Astrocyte of the hippocampus (primary cell): Measurements from ENCODE around the gene MID1.
A peak's percentile ranks its signal among the peaks of the same experiment; 100 is the strongest.

ENCODE experiments used
- DNase-seq: peaks from one replicate; pipeline ENCODE4 v3.0.0; 2011; ENCODE audit warnings: low read depth, low spot score

The MID1 gene

GRCh38 chrX:10576777-10577447 lies 43.5 kb downstream of the MID1 start:
- DNase-seq, result no peak

GRCh38 chrX:10576186-10576585 lies 44.2 kb downstream of the MID1 start:
- DNase-seq, result no peak

- DNase-seq, result peak; percentile 39
Observed at GRCh38 chrX:10574663-10575062, 45.7 kb downstream of the MID1 start.

GRCh38 chrX:10571260-10571659 lies 49.1 kb downstream of the MID1 start:
- no peak for DNase-seq

- no peak for DNase-seq
Observed at GRCh38 chrX:10570601-10571000, 49.8 kb downstream of the MID1 start.

GRCh38 chrX:10569946-10570345 lies 50.4 kb downstream of the MID1 start:
- DNase-seq, result peak; percentile 30

- no peak for DNase-seq
Observed at GRCh38 chrX:10568428-10568827, 52.0 kb downstream of the MID1 start.

- DNase-seq, result no peak
Observed at GRCh38 chrX:10567136-10567535, 53.2 kb downstream of the MID1 start.

- DNase-seq, result no peak
Observed at GRCh38 chrX:10566716-10567097, 53.7 kb downstream of the MID1 start.

GRCh38 chrX:10564484-10564883 lies 55.9 kb downstream of the MID1 start:
- no peak for DNase-seq

GRCh38 chrX:10557166-10557565 lies 63.2 kb downstream of the MID1 start:
- no peak for DNase-seq

- no peak for DNase-seq
Observed at GRCh38 chrX:10556405-10556804, 64.0 kb downstream of the MID1 start.

- DNase-seq, result no peak
Observed at GRCh38 chrX:10555846-10556245, 64.5 kb downstream of the MID1 start.

GRCh38 chrX:10554612-10555270 lies 65.6 kb downstream of the MID1 start:
- no peak for DNase-seq

GRCh38 chrX:10549280-10549679 lies 71.1 kb downstream of the MID1 start:
- no peak for DNase-seq

- DNase-seq, result no peak
Observed at GRCh38 chrX:10548688-10549087, 71.7 kb downstream of the MID1 start.

- no peak for DNase-seq
Observed at GRCh38 chrX:10545882-10546281, 74.5 kb downstream of the MID1 start.

- DNase-seq, result no peak
Observed at GRCh38 chrX:10542586-10542985, 77.8 kb downstream of the MID1 start.

- no peak for DNase-seq
Observed at GRCh38 chrX:10538831-10539230, 81.6 kb downstream of the MID1 start.

GRCh38 chrX:10537308-10537707 lies 83.1 kb downstream of the MID1 start:
- DNase-seq, result no peak

GRCh38 chrX:10536744-10537143 lies 83.6 kb downstream of the MID1 start:
- no peak for DNase-seq

GRCh38 chrX:10534611-10535010 lies 85.8 kb downstream of the MID1 start:
- DNase-seq, result no peak

GRCh38 chrX:10533696-10534365 lies 86.6 kb downstream of the MID1 start:
- no peak for DNase-seq
